Measurements from ENCODE around the gene PRIM2.
"Not testable (repeated sequence)": the region's sequence is repeated elsewhere in the genome, so short reads cannot be mapped to it uniquely, and the experiment has no call there.

PRIM2 gene

GRCh38 chr6:57449496-57450066 is 132.2 kb downstream of the PRIM2 start:
- DNase-seq, result not testable (repeated sequence)

DNA sequence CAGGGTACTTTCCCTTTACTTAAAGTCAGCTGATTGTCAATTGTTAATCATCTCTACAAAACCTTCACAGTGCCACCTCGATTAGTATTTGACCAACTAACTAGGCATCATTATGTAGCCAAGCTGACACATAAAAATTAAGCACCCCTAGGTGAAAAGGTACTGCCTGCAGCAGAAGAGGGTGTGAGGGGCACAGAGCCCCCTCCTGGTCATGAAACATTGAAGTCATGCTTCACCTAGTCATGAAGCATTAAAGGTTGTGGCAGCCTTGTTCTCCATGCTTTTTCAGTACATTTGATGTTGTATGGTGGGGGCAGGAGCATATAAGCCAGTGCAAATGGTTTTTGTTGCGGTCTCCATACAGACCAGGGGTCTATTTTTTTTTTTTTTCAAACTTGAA is 142.4 kb downstream of the PRIM2 start:
- not testable (repeated sequence) for DNase-seq

- not testable (repeated sequence) for DNase-seq
These were observed 143.6 kb downstream of the PRIM2 start for GRCh38 chr6:57461022-57461421.

DNA sequence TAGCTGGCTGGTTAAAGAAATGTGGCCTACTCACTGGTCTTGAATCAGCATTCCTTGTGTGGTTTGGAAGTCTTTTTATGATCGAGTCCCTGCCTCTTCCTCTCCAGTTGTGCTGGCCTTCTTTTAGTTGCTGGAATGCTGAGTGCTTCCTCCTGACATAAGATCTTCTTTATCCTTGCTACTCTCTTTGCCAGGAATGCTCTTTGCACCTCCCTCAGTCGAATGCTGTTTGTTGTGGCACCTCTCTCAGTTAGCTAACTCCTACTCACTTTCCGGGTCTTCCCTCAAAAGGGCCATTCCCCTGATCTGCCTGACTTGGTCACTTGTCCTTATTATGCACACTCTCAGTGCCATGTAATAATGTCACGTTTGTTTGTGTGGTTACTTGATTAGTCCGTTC is 146.4 kb downstream of the PRIM2 start:
- DNase-seq, result not testable (repeated sequence)

- not testable (repeated sequence) for DNase-seq
These were observed 148.5 kb downstream of the PRIM2 start for GRCh38 chr6:57465968-57466367.

GRCh38 chr6:57469072-57469471 is 151.6 kb downstream of the PRIM2 start:
- DNase-seq, result no peak

GRCh38 chr6:57470148-57470547 is 152.7 kb downstream of the PRIM2 start:
- DNase-seq, result not testable (repeated sequence)

- DNase-seq, result not testable (repeated sequence)
These were observed 154.0 kb downstream of the PRIM2 start for GRCh38 chr6:57471314-57471864.

DNA sequence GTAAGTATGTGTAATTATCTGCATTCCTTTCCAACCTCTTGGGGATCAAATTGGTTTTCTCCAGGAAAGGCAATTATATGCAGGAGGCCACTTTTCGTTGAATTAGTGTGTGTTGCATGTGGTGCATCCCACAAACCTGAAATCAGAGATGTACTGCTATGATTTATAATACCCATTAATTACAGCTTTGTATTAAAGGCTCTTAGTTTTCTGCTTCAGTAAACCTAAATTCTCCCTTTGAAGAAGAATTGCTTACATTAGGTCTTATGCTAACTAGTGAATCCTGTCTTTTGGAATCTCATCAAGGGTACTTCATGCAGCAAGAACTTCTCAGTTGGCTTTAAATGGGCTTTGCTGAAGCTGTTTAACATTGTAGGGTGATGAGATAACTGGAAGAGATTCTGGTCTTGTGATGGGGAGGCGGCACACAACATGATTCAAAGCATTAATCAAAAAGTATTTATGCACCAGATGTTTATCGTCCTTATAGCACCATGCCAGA is 155.5 kb downstream of the PRIM2 start:
- DNase-seq, result not testable (repeated sequence)

DNA sequence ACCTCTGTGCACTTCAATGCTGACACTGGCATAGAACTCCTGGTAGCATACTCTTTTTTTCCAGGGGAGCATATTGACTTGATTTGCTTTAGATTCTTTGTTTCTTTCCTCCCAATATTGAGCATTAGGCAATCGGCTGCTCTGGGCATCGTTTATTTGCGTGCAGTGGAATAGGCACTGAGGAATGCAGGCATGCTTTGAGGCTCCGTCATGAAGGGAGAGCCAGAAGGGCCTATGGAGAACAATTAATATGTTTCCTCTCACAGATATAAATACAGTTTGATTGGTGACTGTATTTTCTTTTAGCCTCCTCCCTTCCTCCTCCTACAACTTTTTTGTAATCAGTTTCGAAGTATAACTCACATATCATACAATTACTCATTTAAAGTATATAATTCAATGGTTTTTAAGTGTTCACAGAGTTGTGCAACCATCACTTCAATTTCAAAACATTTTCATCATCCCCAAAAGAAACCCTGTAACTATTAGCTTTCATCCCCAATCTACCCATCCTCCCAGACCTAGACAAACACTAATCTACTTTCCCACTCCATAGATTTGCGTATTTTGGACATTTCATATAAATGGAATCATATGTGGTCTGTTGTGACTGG is 157.5 kb downstream of the PRIM2 start:
- not testable (repeated sequence) for DNase-seq

DNA sequence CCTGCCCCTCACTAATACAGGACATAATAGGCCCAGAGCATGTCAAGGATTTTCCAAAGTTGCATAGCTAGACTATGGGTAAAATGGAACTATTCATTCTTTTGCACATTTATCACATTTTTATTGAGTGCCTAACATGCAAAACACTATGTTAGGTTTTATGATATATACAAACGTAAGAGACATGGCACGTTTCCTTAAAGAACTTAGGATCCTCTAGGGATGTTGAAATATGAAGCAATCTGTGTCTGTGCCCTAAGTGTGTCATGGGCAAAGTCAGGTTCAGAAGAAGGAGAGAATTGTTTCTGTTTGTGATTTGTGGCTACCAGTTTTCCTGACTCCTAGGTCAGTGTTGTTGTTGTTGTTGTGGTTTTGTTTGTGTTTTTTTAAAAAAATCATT is 158.2 kb downstream of the PRIM2 start:
- DNase-seq, result not testable (repeated sequence)

- DNase-seq, result not testable (repeated sequence)
These were observed 162.8 kb downstream of the PRIM2 start for GRCh38 chr6:57480194-57480593.

GRCh38 chr6:57481121-57481520 is 163.7 kb downstream of the PRIM2 start:
- not testable (repeated sequence) for DNase-seq

GRCh38 chr6:57482471-57482870 is 165.0 kb downstream of the PRIM2 start:
- not testable (repeated sequence) for DNase-seq

GRCh38 chr6:57486494-57487081 is 169.2 kb downstream of the PRIM2 start:
- DNase-seq, result not testable (repeated sequence)

DNA sequence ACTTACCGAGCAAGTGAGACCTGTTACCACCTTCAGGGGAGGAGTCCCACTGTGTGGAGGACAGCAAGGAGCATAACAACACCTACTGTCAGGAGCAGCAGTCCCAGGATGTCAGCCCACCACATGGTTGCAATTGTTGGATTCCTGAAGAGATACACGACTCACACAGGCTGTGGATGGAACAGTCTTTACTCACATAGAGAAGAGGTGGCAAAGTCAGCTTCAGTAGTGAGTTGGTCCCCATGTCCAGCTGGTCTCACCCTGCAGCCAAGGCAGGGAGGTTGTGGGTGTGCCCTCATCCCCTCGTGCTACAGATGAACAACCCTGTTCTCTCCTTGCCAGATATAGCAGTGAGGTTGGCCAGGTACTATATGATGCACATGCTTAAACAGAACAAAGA is 171.1 kb downstream of the PRIM2 start:
- not testable (repeated sequence) for DNase-seq

- DNase-seq, result not testable (repeated sequence)
These were observed 172.5 kb downstream of the PRIM2 start for GRCh38 chr6:57489887-57490286.

- DNase-seq, result not testable (repeated sequence)
These were observed 174.4 kb downstream of the PRIM2 start for GRCh38 chr6:57491795-57492194.

DNA sequence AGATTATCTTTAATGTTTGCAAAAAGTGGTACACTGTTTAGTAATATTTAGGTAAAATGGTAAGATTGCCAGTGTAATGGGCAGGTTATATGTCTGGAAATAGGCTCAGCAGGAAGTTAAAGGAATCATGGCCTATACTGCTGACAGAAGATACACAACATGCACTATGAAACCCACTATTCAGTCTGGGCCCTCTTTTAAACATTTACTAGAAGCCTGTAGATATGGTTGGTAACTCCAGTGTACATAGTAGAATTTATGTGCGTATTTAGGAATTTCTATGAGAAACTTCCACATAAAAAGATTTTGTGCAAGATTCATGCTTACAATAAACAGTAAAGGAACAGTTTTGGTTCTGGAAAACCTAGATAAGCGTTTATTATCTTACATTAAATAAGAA is 178.8 kb downstream of the PRIM2 start:
- not testable (repeated sequence) for DNase-seq

DNA sequence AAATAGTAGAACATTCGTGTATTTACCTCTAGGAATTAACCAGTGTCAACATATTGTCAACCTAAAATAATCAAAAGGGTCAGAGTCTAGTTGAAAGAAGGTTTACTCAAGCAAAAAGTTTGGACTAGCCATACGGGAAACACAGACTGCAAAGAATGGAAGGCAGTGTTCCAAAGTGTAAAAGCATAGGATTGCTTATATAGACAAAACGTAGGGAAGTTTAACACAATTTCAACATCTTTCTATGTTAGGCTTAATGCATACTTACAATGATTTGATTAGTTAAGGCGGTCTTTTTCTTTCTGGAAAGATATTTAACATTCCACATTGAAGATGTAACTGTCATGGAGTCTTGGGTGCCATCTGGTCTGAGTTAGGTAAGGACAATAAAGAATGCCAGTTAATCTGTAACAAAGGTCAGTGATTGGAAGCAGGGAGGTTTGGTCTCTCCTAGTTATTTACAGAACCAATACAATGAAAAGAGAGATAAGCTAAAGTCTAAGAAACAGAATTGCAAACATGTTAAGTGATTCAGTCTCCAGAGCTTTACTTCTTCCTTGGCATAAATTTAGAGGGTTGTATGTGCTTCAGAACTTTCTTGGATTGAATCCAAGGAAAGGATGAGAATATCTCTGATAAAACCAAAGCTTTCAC is 183.1 kb downstream of the PRIM2 start:
- DNase-seq, result not testable (repeated sequence)

DNA sequence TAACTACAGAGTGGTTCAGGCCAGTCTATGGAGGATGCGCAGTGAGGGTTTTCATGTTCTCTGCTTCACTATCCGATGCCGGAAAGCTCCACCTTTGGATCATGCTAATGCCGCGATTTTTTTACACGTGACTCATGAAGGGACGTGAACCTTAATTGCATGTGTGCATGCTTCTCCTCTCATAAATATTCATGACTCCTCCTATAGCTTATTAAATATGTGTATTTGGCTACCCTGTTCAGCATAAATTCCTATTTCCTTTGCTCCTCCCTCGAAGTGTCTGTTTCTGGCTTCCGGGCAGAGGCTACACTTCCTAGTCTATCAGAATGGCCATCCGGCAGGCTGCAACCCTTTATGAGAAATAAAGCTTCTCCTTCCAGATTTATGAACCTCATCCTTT is 185.0 kb downstream of the PRIM2 start:
- not testable (repeated sequence) for DNase-seq

DNA sequence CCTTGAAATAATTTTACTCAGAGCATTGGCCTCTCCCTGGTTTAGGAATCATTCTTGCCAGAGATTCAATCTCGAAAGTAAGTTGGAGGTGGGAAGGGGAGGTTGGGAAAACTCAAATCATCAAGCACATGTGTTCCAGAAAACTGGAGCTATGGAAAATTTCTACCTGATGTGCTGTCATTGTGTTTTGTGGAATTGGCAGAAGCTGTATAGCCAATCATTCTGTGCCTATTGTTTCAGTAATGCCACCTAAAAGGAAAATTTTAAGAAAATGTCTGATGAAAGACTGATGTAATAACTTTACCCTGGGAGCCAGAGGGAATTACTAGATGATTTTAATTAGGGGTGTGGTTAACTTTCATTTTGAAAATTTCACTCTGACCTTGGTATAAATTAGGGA is 187.8 kb downstream of the PRIM2 start:
- not testable (repeated sequence) for DNase-seq

- DNase-seq, result not testable (repeated sequence)
These were observed 193.0 kb downstream of the PRIM2 start for GRCh38 chr6:57510390-57510789.
